DMS153 treated with DMSO at 0.1 percent for 48 hours (cell line): ENCODE measurements around the gene NEIL3.

Source experiments
- DNase-seq: peaks from one replicate; lab custom pipeline; 2025; ENCODE audit not compliant: unreplicated experiment; lab: John Stamatoyannopoulos, UW

Gene NEIL3

DNA sequence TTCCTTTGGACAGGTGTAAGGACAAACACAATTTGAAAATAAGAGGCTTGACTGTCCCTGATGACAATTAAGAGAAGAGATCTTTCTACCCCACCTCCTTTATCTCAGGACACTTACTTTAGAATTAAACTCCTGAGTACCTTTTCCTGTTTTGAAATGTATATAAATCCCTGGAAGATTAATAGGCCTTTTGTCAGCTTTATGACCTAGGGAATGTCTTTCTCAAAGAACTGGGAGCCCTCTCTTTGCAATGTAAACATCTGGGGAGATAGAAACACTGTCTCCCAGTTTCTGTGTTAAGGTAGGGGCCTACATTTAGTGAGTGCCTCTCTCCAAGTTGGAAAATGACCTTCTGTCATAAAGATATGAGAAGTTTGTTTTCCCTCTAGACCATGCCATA is 100.9 kb downstream of the NEIL3 start:
- DNase-seq: peak; percentile 40

DNA sequence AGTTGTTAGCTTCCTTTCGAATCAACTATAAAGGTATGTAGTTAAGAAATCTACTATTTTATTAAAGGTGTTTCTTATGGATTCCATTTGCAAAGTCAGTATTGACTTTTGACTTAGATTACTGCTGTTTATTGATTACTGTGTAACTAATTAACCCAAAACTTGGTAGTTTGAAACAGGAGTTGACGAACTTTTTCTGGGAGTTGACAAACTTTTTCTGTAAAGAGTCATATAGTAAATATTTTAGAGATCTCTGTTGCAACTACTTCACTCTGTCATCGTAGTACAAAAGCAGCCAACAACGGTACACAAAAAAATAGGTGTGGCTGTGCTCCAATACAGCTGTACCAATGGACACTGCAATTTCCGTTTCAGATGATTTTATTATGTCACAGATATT is 102.3 kb downstream of the NEIL3 start:
- DNase-seq: no peak
